GM19239 (cell line): ENCODE data around the gene ALDH18A1.
A peak's percentile ranks its signal among the peaks of the same experiment; 100 is the strongest.
"Not testable (repeated sequence)": the region's sequence is repeated elsewhere in the genome, so short reads cannot be mapped to it uniquely, and the experiment has no call there.

Experiments
- DNase-seq: peaks from one replicate; pipeline ENCODE4 v3.0.0; 2011; ENCODE audit warnings: low spot score; ENCODE audit not compliant: insufficient read length
- FAIRE-seq: peaks from 2 replicates; lab custom pipeline; 2011; peaks lifted over from hg19 to GRCh38; lab: Jason Lieb, UNC

Gene ALDH18A1

DNA sequence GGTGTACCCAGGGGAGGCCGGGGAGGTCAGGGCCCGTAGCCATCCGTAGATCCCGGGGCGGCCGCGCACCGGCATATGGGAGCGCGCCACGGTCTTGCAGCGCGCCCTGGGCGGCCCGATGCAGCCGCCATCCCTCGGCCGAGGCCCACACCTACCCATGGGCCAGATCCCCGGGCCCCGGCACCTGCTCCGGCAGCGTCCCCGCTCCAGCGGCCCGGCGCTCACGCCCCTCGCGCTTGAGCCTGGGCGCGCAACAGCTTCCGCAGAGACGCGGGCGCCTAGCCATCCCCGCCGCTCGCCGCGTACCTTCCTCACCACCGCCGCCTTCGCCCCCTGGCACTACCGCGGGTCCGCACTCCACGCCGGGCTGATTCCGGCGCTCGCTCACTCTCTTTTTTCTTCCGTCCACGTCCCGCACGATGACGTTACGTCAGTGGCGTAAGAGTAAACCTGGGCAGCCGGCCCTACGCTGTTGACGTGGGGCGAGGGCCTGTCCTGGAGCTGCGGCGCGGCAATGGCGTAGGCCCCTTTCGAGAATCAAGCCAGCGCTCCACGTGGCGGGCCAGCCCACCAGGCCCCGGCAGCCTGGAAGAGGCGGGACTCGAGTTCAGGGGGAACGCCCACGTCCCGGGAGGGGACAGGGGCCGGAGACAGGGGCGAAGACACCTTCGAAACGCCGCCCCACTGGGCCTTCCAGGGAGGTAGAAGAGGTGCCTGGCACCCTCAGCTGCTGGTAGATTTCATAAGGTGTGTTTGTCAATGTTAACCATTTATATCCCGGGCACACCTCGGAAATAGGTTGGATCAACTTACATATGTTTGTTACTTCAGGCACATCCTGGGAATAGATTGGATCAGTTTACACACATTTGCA is at the start of gene ALDH18A1:
Gene ALDH18A1 (minus strand): TSS at position 421 of the 874 bp plus-strand sequence. CDS start 3,334 bp downstream, outside the sequence.
- DNase-seq (peak; percentile 81), FAIRE-seq (peak; percentile 97)

GRCh38 chr10:95698415-95698814 is 41.9 kb upstream of the ALDH18A1 start:
- FAIRE-seq (peak; percentile 44), DNase-seq (no peak)

DNA sequence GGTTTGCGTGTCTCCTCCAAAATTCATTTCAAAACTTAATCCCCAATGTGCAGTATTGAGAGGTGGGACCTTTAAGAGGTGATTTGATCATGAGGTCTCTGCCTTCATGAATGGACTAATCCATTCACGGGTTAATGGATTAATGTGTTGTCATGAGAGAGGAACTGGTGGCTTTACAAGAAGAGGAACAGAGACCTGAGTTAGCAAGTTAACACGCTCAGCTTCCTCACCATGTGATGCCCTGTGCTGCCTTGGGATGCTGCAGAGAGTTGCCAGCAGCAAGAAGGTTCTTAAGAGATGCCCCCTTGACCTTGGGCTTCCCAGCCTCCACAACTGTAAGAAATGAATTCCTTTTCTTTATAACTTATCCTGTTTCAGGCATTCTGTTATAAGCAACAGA is 40.9 kb upstream of the ALDH18A1 start:
- no peak for DNase-seq
- FAIRE-seq: peak; percentile 98

- DNase-seq (no peak), FAIRE-seq (no peak)
Observed at GRCh38 chr10:95694665-95695064, 38.2 kb upstream of the ALDH18A1 start.

- peak; percentile 100 for FAIRE-seq
Observed at GRCh38 chr10:95693668-95694534, 37.4 kb upstream of the ALDH18A1 start, which contains the start of gene TCTN3. Gene TCTN3 (minus strand): TSS chr10:95693927. CDS start chr10:95693899, 28 bp downstream.

DNA sequence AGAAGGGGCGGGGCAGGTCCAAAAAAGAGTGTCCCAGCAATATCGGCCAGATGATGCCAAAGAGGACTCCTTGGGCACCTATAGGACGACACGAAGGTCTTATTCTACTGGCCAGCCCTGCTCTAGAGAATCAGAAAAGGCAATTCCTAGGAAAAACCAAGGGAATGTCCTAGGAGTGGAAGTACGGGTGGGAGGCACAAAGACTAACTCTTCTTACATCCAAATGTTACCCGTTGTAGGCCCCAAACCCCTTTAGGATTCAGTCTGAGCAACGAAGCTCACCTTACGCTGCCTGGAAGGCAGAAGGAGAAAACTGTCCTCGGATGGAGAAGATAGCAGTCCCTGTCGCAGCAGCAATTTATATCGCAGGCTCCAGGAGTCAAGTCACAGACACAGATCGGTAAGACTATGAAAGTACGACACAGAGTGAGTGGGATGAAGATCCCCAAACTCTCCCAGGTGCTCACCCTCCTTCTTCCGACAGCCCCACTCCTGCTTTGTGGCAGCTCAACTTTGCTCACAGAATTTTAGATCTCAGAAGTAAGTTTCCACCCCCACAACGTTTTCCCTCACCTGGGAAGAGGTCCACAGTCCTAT is 36.7 kb upstream of the ALDH18A1 start:
- DNase-seq: no peak
- peak; percentile 42 for FAIRE-seq

More at GRCh38 chr10:95693668-95694534, 37.4 kb upstream of the ALDH18A1 start, which contains the start of gene TCTN3:
- peak; percentile 81 for DNase-seq

- FAIRE-seq: no peak
- no peak for DNase-seq
Observed at GRCh38 chr10:95691281-95691680, 34.8 kb upstream of the ALDH18A1 start.

DNA sequence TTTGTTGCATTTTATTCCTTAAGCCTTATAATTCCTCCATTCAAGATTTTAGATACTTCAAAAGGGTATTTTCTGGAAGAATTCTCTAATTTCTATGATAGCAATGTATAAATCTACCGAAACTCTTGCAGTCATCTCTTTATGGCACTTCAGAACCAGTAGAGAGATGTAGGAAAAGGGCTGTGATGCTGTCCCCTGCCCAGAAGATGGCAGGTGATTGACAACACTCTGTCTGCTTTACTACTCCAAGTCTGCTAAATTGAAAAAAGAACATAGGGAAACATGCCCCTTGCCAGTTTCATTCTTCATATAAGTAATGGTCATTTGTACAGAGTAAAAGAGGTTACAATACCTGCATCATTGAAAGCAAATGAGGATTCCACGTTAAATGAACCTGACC is 32.1 kb upstream of the ALDH18A1 start:
- DNase-seq (no peak), FAIRE-seq (peak; percentile 44)

DNA sequence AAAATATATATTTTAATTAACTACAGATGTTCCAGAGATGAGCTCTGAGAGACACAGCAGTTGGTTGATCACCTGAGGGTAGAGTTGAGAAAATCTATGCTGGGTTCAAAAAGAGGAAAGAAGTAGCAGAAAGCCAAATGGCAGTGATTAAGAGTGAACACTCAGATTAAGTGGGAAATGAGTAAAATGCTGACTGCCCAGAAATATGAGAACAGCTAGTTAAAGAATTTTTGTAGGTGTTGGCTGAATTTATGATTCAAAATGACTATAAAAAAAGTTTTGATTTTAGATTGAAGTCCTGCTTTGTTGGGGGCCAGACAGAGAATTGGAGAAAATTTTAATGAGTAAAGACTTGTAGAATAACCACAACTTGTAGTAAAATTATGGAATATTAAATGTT is 27.5 kb upstream of the ALDH18A1 start:
- FAIRE-seq: no peak
- no peak for DNase-seq

GRCh38 chr10:95675403-95676116 is 19.0 kb upstream of the ALDH18A1 start:
- FAIRE-seq: no peak
- no peak for DNase-seq

DNA sequence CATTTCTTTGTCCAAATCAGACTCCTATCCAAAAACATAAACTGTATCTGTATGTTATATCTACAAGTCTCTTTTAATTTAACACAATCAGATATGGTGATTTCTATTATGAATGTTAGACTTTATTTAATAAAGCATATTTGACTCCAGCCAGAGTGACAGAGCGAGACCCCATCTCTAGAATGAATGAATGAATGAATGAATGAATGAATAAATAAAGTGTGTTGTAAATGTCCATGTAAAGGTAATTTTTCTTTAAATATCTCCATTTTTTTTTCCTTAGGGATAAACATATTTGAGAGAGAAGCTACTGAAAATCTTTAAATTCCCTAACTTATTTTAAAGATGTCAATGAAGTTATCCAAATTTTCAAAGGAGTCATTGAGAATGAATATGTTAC is 18.1 kb upstream of the ALDH18A1 start:
- FAIRE-seq: peak; percentile 21
- DNase-seq: no peak

DNA sequence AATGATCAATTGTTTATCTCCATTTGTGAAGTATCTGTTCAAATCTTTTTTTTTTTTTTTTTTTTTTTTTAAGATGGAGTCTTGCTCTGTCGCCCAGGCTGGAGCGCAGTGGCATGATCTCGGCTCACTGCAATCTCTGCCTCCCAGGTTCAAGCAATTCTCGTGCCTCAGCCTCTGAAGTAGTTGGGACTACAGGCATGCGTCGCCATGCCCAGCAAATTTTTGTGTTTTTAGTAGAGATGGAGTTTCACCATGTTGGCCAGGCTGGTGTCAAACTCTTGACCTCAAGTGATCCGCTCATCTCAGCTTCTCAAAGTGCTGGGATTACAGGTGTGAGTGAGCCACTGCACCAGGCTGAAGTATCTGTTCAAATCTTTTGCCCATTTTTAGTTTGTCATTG is 16.1 kb upstream of the ALDH18A1 start:
- FAIRE-seq, DNase-seq: not testable (repeated sequence)

GRCh38 chr10:95664543-95664942 is 8.0 kb upstream of the ALDH18A1 start:
- FAIRE-seq (no peak), DNase-seq (no peak)

DNA sequence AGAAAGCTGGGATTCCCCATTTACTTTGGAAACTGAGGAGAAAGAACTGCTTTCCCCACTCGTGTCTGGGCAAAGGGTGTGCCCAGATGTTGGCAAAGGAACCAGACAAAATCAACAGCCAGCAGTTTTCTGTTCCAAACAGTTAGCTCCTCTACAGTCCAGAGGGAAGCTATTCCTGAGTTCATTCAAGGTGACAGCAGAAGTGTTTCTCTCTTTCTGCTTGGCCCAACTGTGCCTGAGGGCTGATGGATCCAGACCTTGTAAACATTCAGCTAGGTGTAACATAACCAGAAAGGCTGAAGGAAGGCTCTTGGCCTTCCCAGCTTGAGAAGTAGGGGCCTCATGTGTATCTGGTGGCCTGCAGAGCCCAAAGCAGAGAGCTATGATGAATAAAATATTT is 7.0 kb upstream of the ALDH18A1 start:
- FAIRE-seq (no peak), DNase-seq (no peak)

DNA sequence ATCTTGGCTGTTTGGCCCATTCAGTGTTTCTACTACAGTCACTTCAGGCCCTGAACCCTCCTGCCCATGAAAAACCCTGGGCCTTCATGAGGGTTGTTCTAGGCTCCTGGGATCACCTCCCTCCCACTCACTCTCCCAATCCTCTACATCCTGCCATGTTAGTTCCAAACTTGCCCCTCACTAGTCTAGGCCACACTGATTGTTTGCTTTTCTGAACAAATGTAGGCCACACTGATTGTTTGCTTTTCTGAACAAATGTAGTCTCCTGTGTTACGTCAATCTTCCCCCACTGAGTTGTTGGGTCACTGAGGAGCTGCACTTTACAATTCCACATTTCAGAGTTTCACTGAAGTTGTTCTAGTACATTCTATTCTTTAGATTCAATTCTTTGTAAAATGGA is 5.3 kb upstream of the ALDH18A1 start:
- FAIRE-seq (no peak), DNase-seq (no peak)

DNA sequence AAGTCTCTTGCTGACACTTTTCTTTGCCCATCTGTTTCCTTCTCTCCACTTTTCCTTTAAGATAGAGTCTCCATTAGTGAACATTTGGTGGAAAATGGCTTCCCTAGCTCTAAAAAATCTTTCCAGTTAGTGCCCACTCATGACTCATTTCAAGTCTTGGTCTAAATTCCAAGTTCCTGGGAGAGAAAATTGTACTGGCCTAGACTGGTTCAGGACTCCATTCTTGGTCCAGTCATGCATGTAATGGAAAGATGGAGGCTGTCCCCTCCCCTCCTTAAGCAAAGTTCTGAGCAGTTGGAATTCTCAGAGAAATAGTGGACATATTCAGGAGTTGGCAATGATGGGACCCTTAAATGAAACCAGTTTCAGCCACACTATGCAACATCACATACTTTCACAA is 3.8 kb upstream of the ALDH18A1 start:
- FAIRE-seq: no peak
- no peak for DNase-seq

DNA sequence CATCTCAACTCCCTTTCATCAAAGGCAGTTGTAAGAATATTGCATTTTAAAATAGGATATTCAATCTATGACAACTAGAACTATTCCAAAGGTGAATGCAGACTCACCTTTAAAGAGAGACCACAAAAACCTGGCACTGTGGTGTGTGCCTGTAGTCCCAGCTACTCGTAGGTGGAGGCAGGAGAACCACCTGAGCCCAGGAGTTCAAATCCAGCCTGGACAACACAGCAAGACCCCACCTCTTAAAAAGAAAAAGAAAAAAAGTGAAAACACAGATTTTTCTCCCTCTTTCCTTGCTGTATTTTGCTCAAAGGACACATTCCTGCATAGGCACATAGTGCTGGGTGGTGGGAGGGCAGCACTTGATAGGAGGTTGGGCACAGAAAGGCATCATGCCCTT is 739 bp upstream of the ALDH18A1 start:
- no peak for DNase-seq
- no peak for FAIRE-seq

DNA sequence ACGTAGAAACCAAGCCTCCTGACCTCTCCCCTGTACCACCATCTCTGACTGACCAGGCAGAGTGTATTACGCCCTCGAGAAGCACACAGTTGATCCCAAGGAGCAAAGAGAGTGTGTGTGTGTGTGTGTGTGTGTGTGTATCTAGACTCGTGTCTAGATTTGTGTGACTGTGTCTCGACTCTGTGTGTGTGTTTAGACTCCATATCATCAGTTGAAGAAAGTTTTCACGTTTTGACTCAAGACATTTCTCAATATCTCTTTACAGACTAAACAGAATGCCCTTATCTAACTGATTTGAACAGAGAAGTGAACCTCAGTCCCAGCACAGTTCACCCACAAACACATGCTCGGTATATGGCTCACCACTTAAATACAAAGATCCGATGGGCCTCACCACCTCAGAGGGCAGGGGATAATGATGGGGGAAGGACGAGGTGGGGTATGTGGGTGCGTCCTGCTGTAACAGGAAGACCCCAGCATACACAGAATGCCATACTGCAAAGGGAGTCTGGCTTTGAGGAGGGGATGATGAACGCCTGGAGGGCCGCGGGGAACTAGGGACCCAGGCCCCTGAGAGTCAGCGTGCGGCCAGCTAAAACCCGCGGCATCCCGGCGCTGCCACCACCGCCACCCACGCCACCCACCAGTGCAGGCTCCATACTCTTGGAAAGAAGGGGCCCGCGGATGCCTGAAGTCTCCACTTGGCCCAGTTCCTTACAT is 780 bp downstream of the ALDH18A1 start:
- FAIRE-seq (peak; percentile 94), DNase-seq (no peak)

GRCh38 chr10:95653895-95654294 is 2.6 kb downstream of the ALDH18A1 start:
- no peak for FAIRE-seq
- DNase-seq: no peak
